Measurements from ENCODE around the gene PRKAA1. TPM values are rescaled to one million over a fixed set of nuclear protein-coding genes. Genes with fewer than 3 reads are reported as not detected.
"Not testable (repeated sequence)": the region's sequence is repeated elsewhere in the genome, so short reads cannot be mapped to it uniquely, and the experiment has no call there.

PRKAA1 gene
- total and polyA plus RNA-seq, 4 donors: 20.5 to 104 (median 76.2) TPM

- Histone ChIP-seq H3K4me3 (ENCODE audit: low read length in 2 of 2) (no peak overlapping the region), H3K9me3 (ENCODE audit: control insufficient read depth, low read length) (no peaks in the 10 kb centered on the region), H3K27ac (ENCODE audit: low read depth in 1 of 2, low read length in 2 of 2) (no peak overlapping the region), H3K36me3 (ENCODE audit: control insufficient read depth in 1 of 2, insufficient read depth in 2 of 2, low read length in 1 of 2) (peaks cover 3 to 14% of the 10 kb centered on the region in 2 donors), H3K4me1 (ENCODE audit: control insufficient read depth in 1 of 2, insufficient read depth in 2 of 2, low read length in 2 of 2) (no peaks in the 10 kb centered on the region), H3K27me3 (ENCODE audit: control insufficient read depth in 1 of 2, insufficient read depth in 2 of 2, low read length in 1 of 2) (no peaks in the 10 kb centered on the region)
- intact Hi-C loops (cut with DNase I): no loop called here
- ATAC-seq (ENCODE audit: low FRiP score) (no peak), DNase-seq (no peak)
- 86 to 91% methylated on average over 3 of the region's 3 CpGs for WGBS, 2 donors
Observed at GRCh38 chr5:40828021-40828631, 30.0 kb upstream of the PRKAA1 start.

- no peak overlapping the region for H3K4me3 ChIP-seq (ENCODE audit: low read length in 2 of 2)
- H3K27ac ChIP-seq (ENCODE audit: low read depth in 1 of 2, low read length in 2 of 2): no peak overlapping the region
- no peaks in the 10 kb centered on the region for H3K4me1 ChIP-seq (ENCODE audit: control insufficient read depth in 1 of 2, insufficient read depth in 2 of 2, low read length in 2 of 2)
- intact Hi-C loops (cut with DNase I): no loop called here
- WGBS, 2 donors: 80 to 84% methylated on average over 14 of the region's 14 CpGs
- H3K9me3 ChIP-seq (ENCODE audit: control insufficient read depth, low read length): no peaks in the 10 kb centered on the region
- DNase-seq: no peak
- H3K36me3 ChIP-seq (ENCODE audit: control insufficient read depth in 1 of 2, insufficient read depth in 2 of 2, low read length in 1 of 2): peaks cover 3 to 14% of the 10 kb centered on the region in 2 donors
- no peaks in the 10 kb centered on the region for H3K27me3 ChIP-seq (ENCODE audit: control insufficient read depth in 1 of 2, insufficient read depth in 2 of 2, low read length in 1 of 2)
- ATAC-seq (ENCODE audit: low FRiP score): no peak
Observed at GRCh38 chr5:40827188-40827977, 29.2 kb upstream of the PRKAA1 start.

GRCh38 chr5:40826489-40827187, 28.5 kb upstream of the PRKAA1 start:
- no peak overlapping the region for H3K27ac ChIP-seq (ENCODE audit: low read depth in 1 of 2, low read length in 2 of 2)
- H3K4me3 ChIP-seq (ENCODE audit: low read length in 2 of 2): no peak overlapping the region
- DNase-seq (no peak), ATAC-seq (ENCODE audit: low FRiP score) (no peak)
- H3K27me3 ChIP-seq (ENCODE audit: control insufficient read depth in 1 of 2, insufficient read depth in 2 of 2, low read length in 1 of 2): no peaks in the 10 kb centered on the region
- intact Hi-C loops (cut with DNase I): no loop called here
- peaks cover 3 to 14% of the 10 kb centered on the region in 2 donors for H3K36me3 ChIP-seq (ENCODE audit: control insufficient read depth in 1 of 2, insufficient read depth in 2 of 2, low read length in 1 of 2)
- WGBS, 2 donors: 88% methylated on average over 5 of the region's 5 CpGs
- no peaks in the 10 kb centered on the region for H3K9me3 ChIP-seq (ENCODE audit: control insufficient read depth, low read length)
- H3K4me1 ChIP-seq (ENCODE audit: control insufficient read depth in 1 of 2, insufficient read depth in 2 of 2, low read length in 2 of 2): no peaks in the 10 kb centered on the region

GRCh38 chr5:40825461-40826043, 27.4 kb upstream of the PRKAA1 start:
- 93 to 96% methylated on average over 11 of the region's 11 CpGs for WGBS, 2 donors
- H3K4me3 ChIP-seq (ENCODE audit: low read length in 2 of 2); H3K9me3 ChIP-seq (ENCODE audit: control insufficient read depth, low read length); H3K27me3 ChIP-seq (ENCODE audit: control insufficient read depth in 1 of 2, insufficient read depth in 2 of 2, low read length in 1 of 2); ATAC-seq (ENCODE audit: low FRiP score); intact Hi-C loops (cut with DNase I); H3K4me1 ChIP-seq (ENCODE audit: control insufficient read depth in 1 of 2, insufficient read depth in 2 of 2, low read length in 2 of 2); H3K27ac ChIP-seq (ENCODE audit: low read depth in 1 of 2, low read length in 2 of 2); DNase-seq: not testable (repeated sequence)
- H3K36me3 ChIP-seq (ENCODE audit: control insufficient read depth in 1 of 2, insufficient read depth in 2 of 2, low read length in 1 of 2): peaks cover 2 to 14% of the 10 kb centered on the region in 2 donors

- WGBS, 2 donors: 25 to 42% methylated on average over 1 of the region's 1 CpG
Observed at GRCh38 chr5:40823459-40823858, 25.3 kb upstream of the PRKAA1 start.

GRCh38 chr5:40813698-40814281, 15.6 kb upstream of the PRKAA1 start:
- 78 to 90% methylated on average over 2 of the region's 2 CpGs for WGBS, 2 donors
- Histone ChIP-seq H3K27ac (ENCODE audit: low read depth in 1 of 2, low read length in 2 of 2) (no peak overlapping the region), H3K27me3 (ENCODE audit: control insufficient read depth in 1 of 2, insufficient read depth in 2 of 2, low read length in 1 of 2) (no peaks in the 10 kb centered on the region), H3K9me3 (ENCODE audit: control insufficient read depth, low read length) (no peaks in the 10 kb centered on the region), H3K4me1 (ENCODE audit: control insufficient read depth in 1 of 2, insufficient read depth in 2 of 2, low read length in 2 of 2) (no peaks in the 10 kb centered on the region), H3K36me3 (ENCODE audit: control insufficient read depth in 1 of 2, insufficient read depth in 2 of 2, low read length in 1 of 2) (no peaks in the 10 kb centered on the region), H3K4me3 (ENCODE audit: low read length in 2 of 2) (no peak overlapping the region)
- intact Hi-C loops (cut with DNase I): no loop called here
- DNase-seq (no peak), ATAC-seq (ENCODE audit: low FRiP score) (no peak)

More at GRCh38 chr5:40823459-40823858, 25.3 kb upstream of the PRKAA1 start:
- no peak for DNase-seq
- Histone ChIP-seq H3K36me3 (ENCODE audit: control insufficient read depth in 1 of 2, insufficient read depth in 2 of 2, low read length in 1 of 2) (peaks cover 0 to 11% of the 10 kb centered on the region in 2 donors), H3K4me3 (ENCODE audit: low read length in 2 of 2) (no peak overlapping the region), H3K9me3 (ENCODE audit: control insufficient read depth, low read length) (no peaks in the 10 kb centered on the region), H3K4me1 (ENCODE audit: control insufficient read depth in 1 of 2, insufficient read depth in 2 of 2, low read length in 2 of 2) (no peaks in the 10 kb centered on the region), H3K27ac (ENCODE audit: low read depth in 1 of 2, low read length in 2 of 2) (no peak overlapping the region), H3K27me3 (ENCODE audit: control insufficient read depth in 1 of 2, insufficient read depth in 2 of 2, low read length in 1 of 2) (no peaks in the 10 kb centered on the region)
- intact Hi-C loops (cut with DNase I): no loop called here
- ATAC-seq (ENCODE audit: low FRiP score): no peak

GRCh38 chr5:40812125-40812524, 14.0 kb upstream of the PRKAA1 start:
- Histone ChIP-seq H3K27ac (ENCODE audit: low read depth in 1 of 2, low read length in 2 of 2) (no peak overlapping the region), H3K27me3 (ENCODE audit: control insufficient read depth in 1 of 2, insufficient read depth in 2 of 2, low read length in 1 of 2) (no peaks in the 10 kb centered on the region), H3K4me1 (ENCODE audit: control insufficient read depth in 1 of 2, insufficient read depth in 2 of 2, low read length in 2 of 2) (no peaks in the 10 kb centered on the region), H3K9me3 (ENCODE audit: control insufficient read depth, low read length) (no peaks in the 10 kb centered on the region), H3K4me3 (ENCODE audit: low read length in 2 of 2) (no peak overlapping the region), H3K36me3 (ENCODE audit: control insufficient read depth in 1 of 2, insufficient read depth in 2 of 2, low read length in 1 of 2) (no peaks in the 10 kb centered on the region)
- intact Hi-C loops (cut with DNase I): no loop called here
- 0 to 36% methylated on average over 1 of the region's 1 CpG for WGBS, 2 donors
- no peak for DNase-seq
- no peak for ATAC-seq (ENCODE audit: low FRiP score)

GRCh38 chr5:40801771-40802562, 3.8 kb upstream of the PRKAA1 start:
- Histone ChIP-seq H3K4me1 (ENCODE audit: control insufficient read depth in 1 of 2, insufficient read depth in 2 of 2, low read length in 2 of 2) (peaks cover 0 to 5% of the 10 kb centered on the region in 2 donors), H3K4me3 (ENCODE audit: low read length in 2 of 2) (no peak overlapping the region), H3K27ac (ENCODE audit: low read depth in 1 of 2, low read length in 2 of 2) (no peak overlapping the region), H3K9me3 (ENCODE audit: control insufficient read depth, low read length) (no peaks in the 10 kb centered on the region), H3K36me3 (ENCODE audit: control insufficient read depth in 1 of 2, insufficient read depth in 2 of 2, low read length in 1 of 2) (no peaks in the 10 kb centered on the region), H3K27me3 (ENCODE audit: control insufficient read depth in 1 of 2, insufficient read depth in 2 of 2, low read length in 1 of 2) (no peaks in the 10 kb centered on the region)
- ATAC-seq (ENCODE audit: low FRiP score): no peak
- DNase-seq: no peak
- WGBS, 2 donors: 88 to 91% methylated on average over 8 of the region's 8 CpGs
- intact Hi-C loops (cut with DNase I): no loop called here
